HCT116 (cell line): ENCODE results near the gene TSPAN14. TPM values are rescaled to one million over a fixed set of nuclear protein-coding genes. Genes with fewer than 3 reads are reported as not detected.
A peak's percentile ranks its signal among the peaks of the same experiment; 100 is the strongest.

Source experiments
- ATAC-seq: fragments of 200-7000 bp; cut with Tn5 transposase; 2 replicates; pipeline ENCODE4 v1.9.1; 2020; ENCODE audit warnings: mild to moderate bottlenecking, moderate library complexity
- BruUV-seq: library from RNA; stranded (reverse); fragments of 400-500 nt; replicated peaks from 2 replicates; lab custom pipeline; 2021; lab: Mats Ljungman, UMichigan
- CTCF ChIA-PET: fragments of 300-600 bp; sonication (Branson Sonifier 250); formaldehyde crosslinking; loops from one replicate; lab custom pipeline; 2021; ENCODE audit warnings: antibody characterized with exemption; lab: Charles Lee
- POLR2A ChIA-PET: fragments of 300-600, 350-600 bp; sonication (Branson Sonifier 250); formaldehyde crosslinking; loops from one replicate; lab custom pipeline; 2021; ENCODE audit warnings: antibody characterized with exemption; lab: Charles Lee
- RAD21 ChIA-PET, 2 experiments: fragments of 300-600 bp; sonication (Branson Sonifier 250); formaldehyde crosslinking; loops; one replicate each; lab custom pipeline; 2023; ENCODE audit warnings: low total read pairs in 2 of 2; ENCODE audit not compliant: uncharacterized antibody in 2 of 2, unreplicated experiment in 2 of 2, low non-redundant PET in 1 of 2; lab: Charles Lee
- DNase-seq: peaks from one replicate; pipeline ENCODE4 v3.0.0-alpha.2; 2010; ENCODE audit warnings: low read depth, low spot score
- H2AFZ ChIP-seq: fragments of 200-600 bp; shearing (Covaris generic), sonication (generic); 2 replicates; pipeline ENCODE4 v1.6.1; 2017; ENCODE audit warnings: low read depth, mixed run types, mixed read lengths, antibody characterized with exemption, low read length; ENCODE audit not compliant: poor library complexity, severe bottlenecking
- H3K27ac ChIP-seq: 2 replicates; pipeline ENCODE4 v1.5.1; 2012; ENCODE audit warnings: low read depth, low read length
- H3K27me3 ChIP-seq: fragments of 200-600 bp; sonication (generic); 2 replicates; pipeline ENCODE4 v1.6.1; 2016; ENCODE audit warnings: mixed run types, low read length, mixed read lengths; ENCODE audit not compliant: insufficient read depth
- H3K36me3 ChIP-seq, 2 experiments: fragments of 200-500 bp in 1 of 2; fragments of 200-600 bp in 1 of 2; sonication (Bioruptor generic) in 1 of 2; sonication (generic) in 1 of 2; 2 replicates each; pipeline versions ENCODE4 v1.5.1 to v1.6.1; 2014 to 2016; ENCODE audit warnings: low read length in 2 of 2, inconsistent platforms in 1 of 2, mixed read lengths in 1 of 2, mixed run types in 1 of 2; ENCODE audit not compliant: insufficient read depth in 2 of 2, control insufficient read depth in 1 of 2
- H3K4me1 ChIP-seq, 2 experiments: fragments of 200-600 bp in 1 of 2; sonication (generic) in 1 of 2; 2 replicates each; pipeline versions ENCODE4 v1.5.1 to v1.6.1; 2012 to 2017; ENCODE audit warnings: low read length in 2 of 2, inconsistent platforms in 1 of 2, mild to moderate bottlenecking in 1 of 2, mixed read lengths in 1 of 2, mixed run types in 1 of 2, moderate library complexity in 1 of 2; ENCODE audit not compliant: insufficient read depth in 2 of 2, control insufficient read depth in 1 of 2
- H3K4me2 ChIP-seq: fragments of 200-600 bp; sonication (generic); 2 replicates; pipeline ENCODE4 v1.6.1; 2017; ENCODE audit warnings: mixed run types, low read length, mixed read lengths
- H3K4me3 ChIP-seq, 2 experiments: fragments of 200-600 bp in 1 of 2; sonication (generic) in 1 of 2; replicated peaks in 1 of 2; 2 replicates each; pipeline ENCODE4 v1.5.1; 2011 to 2016; ENCODE audit warnings: low read length in 2 of 2, control low read depth in 1 of 2, low read depth in 1 of 2, mild to moderate bottlenecking in 1 of 2, mixed read lengths in 1 of 2, mixed run types in 1 of 2
- H3K79me2 ChIP-seq: fragments of 200-600 bp; sonication (generic); 2 replicates; pipeline ENCODE4 v1.6.1; 2017; ENCODE audit warnings: mild to moderate bottlenecking, mixed run types, low read length, moderate library complexity, mixed read lengths; ENCODE audit not compliant: insufficient read depth
- H3K9ac ChIP-seq: fragments of 200-600 bp; sonication (generic); 2 replicates; pipeline ENCODE4 v1.6.1; 2016; ENCODE audit warnings: low read length, mixed read lengths
- H3K9me2 ChIP-seq: fragments of 200-600 bp; sonication (generic), shearing (Covaris generic); 2 replicates; pipeline ENCODE4 v1.6.1; 2017; ENCODE audit warnings: mixed run types, mild to moderate bottlenecking, moderate library complexity; ENCODE audit not compliant: insufficient read depth
- H3K9me3 ChIP-seq, 2 experiments: fragments of 200-500 bp in 1 of 2; fragments of 200-600 bp in 1 of 2; sonication (Bioruptor generic) in 1 of 2; sonication (generic) in 1 of 2; 2 replicates each; pipeline ENCODE4 v1.6.1; 2014 to 2017; ENCODE audit warnings: low read length in 2 of 2, mixed read lengths in 2 of 2, inconsistent platforms in 1 of 2, low read depth in 1 of 2, mild to moderate bottlenecking in 1 of 2, mixed run types in 1 of 2, moderate library complexity in 1 of 2; ENCODE audit not compliant: control insufficient read depth in 1 of 2, insufficient read depth in 1 of 2
- H4K20me1 ChIP-seq: fragments of 200-600 bp; sonication (generic), shearing (Covaris generic); 2 replicates; pipeline ENCODE4 v1.6.1; 2017; ENCODE audit warnings: mixed run types, mild to moderate bottlenecking, moderate library complexity; ENCODE audit not compliant: insufficient read depth
- EGR1 ChIP-seq: IDR thresholded peaks from 2 replicates; pipeline ENCODE4 v1.6.1; 2012; ENCODE audit warnings: low read depth
- ELF1 ChIP-seq: IDR thresholded peaks from 2 replicates; pipeline ENCODE4 v1.6.1; 2012; ENCODE audit warnings: low read depth, borderline replicate concordance
- FOSL1 ChIP-seq: IDR thresholded peaks from 2 replicates; pipeline ENCODE4 v1.6.1; 2012; ENCODE audit warnings: low read depth
- JUND ChIP-seq: IDR thresholded peaks from 2 replicates; pipeline ENCODE4 v1.6.1; 2012
- POLR2AphosphoS5 ChIP-seq: IDR thresholded peaks from 2 replicates; pipeline ENCODE4 v1.6.1; 2011; ENCODE audit warnings: mild to moderate bottlenecking, low read depth, low read length, moderate library complexity
- RAD21 ChIP-seq: IDR thresholded peaks from 2 replicates; pipeline ENCODE4 v1.6.1; 2012; ENCODE audit warnings: low read depth, mild to moderate bottlenecking
- SIN3A ChIP-seq: IDR thresholded peaks from 2 replicates; pipeline ENCODE4 v1.6.1; 2012; ENCODE audit warnings: low read depth
- SP1 ChIP-seq: IDR thresholded peaks from 2 replicates; pipeline ENCODE4 v1.6.1; 2012; ENCODE audit warnings: low read depth
- SRF ChIP-seq: IDR thresholded peaks from 2 replicates; pipeline ENCODE4 v1.6.1; 2012; ENCODE audit warnings: low read depth
- intact Hi-C: fragments of 100-400 bp; cut with micrococcal nuclease; formaldehyde crosslinking; loops from 2 replicates; pipeline ENCODE4 v1.10.0; 2022
- total RNA-seq: library from RNA; stranded (reverse); gene quantifications from one replicate; pipeline ENCODE4 v1.2.1, GENCODE V29; 2021; ENCODE audit not compliant: unreplicated experiment
- TF ChIP-seq, protein P1 (sequence below): IDR thresholded peaks from 2 replicates; pipeline ENCODE4 v1.6.1; 2012
- TF ChIP-seq, protein P2 (sequence below): IDR thresholded peaks from 2 replicates; pipeline ENCODE4 v1.6.1; 2012
- TF ChIP-seq, protein P3 (sequence below), 3 experiments: fragments of 200-600 bp in 1 of 3; sonication (generic) in 1 of 3; IDR thresholded peaks in 2 of 3; conservative IDR thresholded peaks in 1 of 3; 2 replicates each; pipeline ENCODE4 v1.5.1; 2012 to 2017; ENCODE audit warnings: low read depth in 2 of 3, low read length in 2 of 3, antibody characterized with exemption in 1 of 3, borderline replicate concordance in 1 of 3, control low read depth in 1 of 3, mild to moderate bottlenecking in 1 of 3, mixed read lengths in 1 of 3, mixed run types in 1 of 3, moderate library complexity in 1 of 3; ENCODE audit not compliant: insufficient read depth in 1 of 3

Gene TSPAN14
- total RNA-seq, 1 experiment from 2014 or later: 86.8 TPM

DNA sequence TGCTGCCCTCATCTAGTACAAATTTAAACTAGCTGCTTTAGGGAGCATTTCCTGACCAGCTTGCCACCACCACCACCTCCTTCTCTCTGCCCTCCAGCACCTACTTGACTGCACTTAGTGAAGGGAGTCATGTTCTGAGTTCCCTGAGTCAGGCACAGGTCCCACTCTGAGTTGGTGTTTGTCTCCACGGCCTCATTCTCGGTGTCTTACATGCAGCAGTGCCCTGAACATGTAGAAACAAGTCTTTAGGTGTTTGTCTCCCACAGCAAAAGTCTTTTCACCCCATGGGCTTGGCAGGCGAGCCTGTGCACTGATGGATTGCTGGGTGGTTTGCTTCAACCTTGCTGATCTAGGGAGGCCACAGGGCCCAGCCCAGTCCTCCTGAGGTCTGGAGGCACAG is 16.9 kb downstream of the TSPAN14 start:
- peak; percentile 2; the same call in 1 of the 2 replicates for ATAC-seq
- CTCF ChIA-PET: interaction anchor here (1.4 to 3.3 kb wide), 3 partner anchors 9 to 34 kb away, joined by 5 to 25 read pairs (median 10); no protein-coding TSS in a partner anchor
- BruUV-seq: no TSS peak

DNA sequence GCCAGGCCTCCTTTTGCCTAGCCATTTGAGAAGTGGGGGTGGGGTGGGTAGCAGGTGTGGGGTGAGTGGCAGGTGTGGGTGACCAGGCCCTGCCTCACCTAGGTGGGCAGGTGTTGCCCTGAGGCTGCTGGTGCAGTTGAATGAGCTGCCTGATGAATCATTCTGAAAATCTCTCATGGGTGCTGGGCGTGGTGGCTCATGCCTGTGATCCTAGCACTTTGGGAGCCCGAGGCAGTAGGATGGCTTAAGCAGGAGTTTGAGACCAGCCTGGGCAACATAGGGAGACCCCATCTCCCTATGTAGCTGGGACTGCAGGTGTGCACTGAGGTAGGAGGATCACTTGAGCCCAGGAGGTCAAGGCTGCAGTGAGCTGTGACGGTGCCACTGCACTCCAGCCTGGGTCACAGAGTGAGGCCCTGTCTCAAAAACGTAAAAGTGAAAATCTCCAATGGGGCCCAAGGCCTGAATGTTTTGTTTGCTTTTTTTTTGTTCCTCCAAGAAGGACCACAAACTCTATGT is 17.7 kb downstream of the TSPAN14 start:
- Histone ChIP-seq H3K36me3 (peaks cover 0 to 6% of the 10 kb centered on the region in 2 experiments; a peak in 1 of 4 replicates), H2AFZ (no peak overlapping the region), H3K27me3 (no peaks in the 10 kb centered on the region), H3K9me3 (no peaks in the 10 kb centered on the region), H3K27ac (peak overlapping the region; percentile 51), H3K9ac (peak overlapping the region; percentile 37), H4K20me1 (peaks cover 4% of the 10 kb centered on the region; the same call in 1 of the 2 replicates), H3K9me2 (no peaks in the 10 kb centered on the region), H3K4me1 (peaks cover 54 to 86% of the 10 kb centered on the region in 2 experiments), H3K4me2 (peak overlapping the region; percentile 69), H3K4me3 (peak overlapping the region in 1 of 2 experiments; percentile 23; a peak in 1 of 4 replicates), H3K79me2 (peaks cover 99% of the 10 kb centered on the region)
- ATAC-seq (peak; percentile 92), DNase-seq (peak; percentile 56)
- CTCF ChIA-PET: interaction anchor here (1.4 to 3.3 kb wide), 4 partner anchors 9 to 33 kb away, joined by 5 to 25 read pairs (median 8); no protein-coding TSS in a partner anchor
- intact Hi-C loops: no loop called here
- TF ChIP-seq, protein P1, sequence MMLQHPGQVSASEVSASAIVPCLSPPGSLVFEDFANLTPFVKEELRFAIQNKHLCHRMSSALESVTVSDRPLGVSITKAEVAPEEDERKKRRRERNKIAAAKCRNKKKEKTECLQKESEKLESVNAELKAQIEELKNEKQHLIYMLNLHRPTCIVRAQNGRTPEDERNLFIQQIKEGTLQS: no peak
- peak; percentile 34; the same call in 1 of the 2 replicates for TF ChIP-seq EGR1
- peak; percentile 40; the same call in 1 of the 2 replicates for TF ChIP-seq SIN3A
- TF ChIP-seq FOSL1: peak; percentile 75
- no peak for TF ChIP-seq ELF1
- peak; percentile 58; the same call in 1 of the 2 replicates for TF ChIP-seq SP1
- TF ChIP-seq, protein P2, sequence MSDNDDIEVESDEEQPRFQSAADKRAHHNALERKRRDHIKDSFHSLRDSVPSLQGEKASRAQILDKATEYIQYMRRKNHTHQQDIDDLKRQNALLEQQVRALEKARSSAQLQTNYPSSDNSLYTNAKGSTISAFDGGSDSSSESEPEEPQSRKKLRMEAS: peak; percentile 56; the same call in 1 of the 2 replicates
- TF ChIP-seq RAD21: peak; percentile 5; the same call in 1 of the 2 replicates
- TF ChIP-seq JUND: peak; percentile 73
- no peak for TF ChIP-seq POLR2AphosphoS5
- RAD21 ChIA-PET: interaction anchor here in 1 of 2 experiments (1.3 kb wide), 1 partner anchor 34 kb away, joined by 6 read pairs; no protein-coding TSS in a partner anchor
- POLR2A ChIA-PET: interaction anchor here (1.0 kb wide), 1 partner anchor 11 kb away, joined by 4 read pairs; no protein-coding TSS in a partner anchor
- no TSS peak for BruUV-seq

More for the DNA sequence above, 16.9 kb downstream of the TSPAN14 start:
- TF ChIP-seq, protein P3, sequence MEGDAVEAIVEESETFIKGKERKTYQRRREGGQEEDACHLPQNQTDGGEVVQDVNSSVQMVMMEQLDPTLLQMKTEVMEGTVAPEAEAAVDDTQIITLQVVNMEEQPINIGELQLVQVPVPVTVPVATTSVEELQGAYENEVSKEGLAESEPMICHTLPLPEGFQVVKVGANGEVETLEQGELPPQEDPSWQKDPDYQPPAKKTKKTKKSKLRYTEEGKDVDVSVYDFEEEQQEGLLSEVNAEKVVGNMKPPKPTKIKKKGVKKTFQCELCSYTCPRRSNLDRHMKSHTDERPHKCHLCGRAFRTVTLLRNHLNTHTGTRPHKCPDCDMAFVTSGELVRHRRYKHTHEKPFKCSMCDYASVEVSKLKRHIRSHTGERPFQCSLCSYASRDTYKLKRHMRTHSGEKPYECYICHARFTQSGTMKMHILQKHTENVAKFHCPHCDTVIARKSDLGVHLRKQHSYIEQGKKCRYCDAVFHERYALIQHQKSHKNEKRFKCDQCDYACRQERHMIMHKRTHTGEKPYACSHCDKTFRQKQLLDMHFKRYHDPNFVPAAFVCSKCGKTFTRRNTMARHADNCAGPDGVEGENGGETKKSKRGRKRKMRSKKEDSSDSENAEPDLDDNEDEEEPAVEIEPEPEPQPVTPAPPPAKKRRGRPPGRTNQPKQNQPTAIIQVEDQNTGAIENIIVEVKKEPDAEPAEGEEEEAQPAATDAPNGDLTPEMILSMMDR (IDR thresholded peaks at IDR 0.05 in 2 of 3, conservative IDR thresholded peaks at IDR 0.05 in 1 of 3; ENCODE audit: borderline replicate concordance in 1 of 3, insufficient read depth in 1 of 3, low read depth in 2 of 3, low read length in 2 of 3): no peak
- no peak for TF ChIP-seq SRF
- no peaks in the 10 kb centered on the region for H3K9me3 ChIP-seq
- peaks cover 54 to 88% of the 10 kb centered on the region in 2 experiments for H3K4me1 ChIP-seq
- H3K27me3 ChIP-seq: no peaks in the 10 kb centered on the region
- ChIA-PET RAD21 (no interaction called here), POLR2A (interaction anchor here (1.0 kb wide), 1 partner anchor 10 kb away, joined by 4 read pairs; no protein-coding TSS in a partner anchor)
- H3K79me2 ChIP-seq: peaks cover 99% of the 10 kb centered on the region
- no peak for DNase-seq
- 0 out of 4 replicates have a peak overlapping the region, but pooled peaks of 1 of the 2 experiments have one; percentile 23 for H3K4me3 ChIP-seq
- H3K9ac ChIP-seq: peak overlapping the region; percentile 37; the same call in 1 of the 2 replicates
- peaks cover 0 to 4% of the 10 kb centered on the region in 2 experiments; a peak in 1 of 4 replicates for H3K36me3 ChIP-seq
- intact Hi-C loops: no loop called here
- H3K4me2 ChIP-seq: peak overlapping the region; percentile 69
- H4K20me1 ChIP-seq: peaks cover 4% of the 10 kb centered on the region; the same call in 1 of the 2 replicates
- H2AFZ ChIP-seq: no peak overlapping the region
- peak overlapping the region; percentile 51 for H3K27ac ChIP-seq
- no peaks in the 10 kb centered on the region for H3K9me2 ChIP-seq
